GM19023 (cell line): ENCODE measurements around the gene FRMD4A.

Experiments
- ATAC-seq: cut with Tn5 transposase; IDR thresholded peaks from one replicate; pipeline ENCODE4 v1.9.1; 2021; ENCODE audit warnings: mild to moderate bottlenecking, moderate library complexity; ENCODE audit not compliant: unreplicated experiment

FRMD4A gene

GRCh38 chr10:13668126-13668525 is 662.6 kb downstream of the FRMD4A start:
- ATAC-seq: no peak

GRCh38 chr10:13665516-13666262 is 665.0 kb downstream of the FRMD4A start:
- no peak for ATAC-seq

- no peak for ATAC-seq
Observed at GRCh38 chr10:13661256-13661655, 669.5 kb downstream of the FRMD4A start.

GRCh38 chr10:13660551-13660920 is 670.2 kb downstream of the FRMD4A start:
- no peak for ATAC-seq

- ATAC-seq: no peak
Observed at GRCh38 chr10:13659887-13660550, 670.7 kb downstream of the FRMD4A start.

- no peak for ATAC-seq
Observed at GRCh38 chr10:13658871-13659685, 671.6 kb downstream of the FRMD4A start.

- no peak for ATAC-seq
Observed at GRCh38 chr10:13658264-13658663, 672.5 kb downstream of the FRMD4A start.

GRCh38 chr10:13657101-13657680 is 673.5 kb downstream of the FRMD4A start:
- ATAC-seq: no peak

GRCh38 chr10:13656337-13657100 is 674.2 kb downstream of the FRMD4A start:
- no peak for ATAC-seq

- no peak for ATAC-seq
Observed at GRCh38 chr10:13654846-13655245, 675.9 kb downstream of the FRMD4A start.

GRCh38 chr10:13654118-13654830 is 676.5 kb downstream of the FRMD4A start:
- ATAC-seq: no peak

GRCh38 chr10:13652860-13653259 is 677.9 kb downstream of the FRMD4A start:
- ATAC-seq: no peak

GRCh38 chr10:13651969-13652720 is 678.6 kb downstream of the FRMD4A start:
- no peak for ATAC-seq

GRCh38 chr10:13650961-13651360 is 679.8 kb downstream of the FRMD4A start:
- ATAC-seq: no peak

- ATAC-seq: peak; percentile 49
Observed at GRCh38 chr10:13649844-13650520, 680.7 kb downstream of the FRMD4A start.

- ATAC-seq: no peak
Observed at GRCh38 chr10:13648425-13648824, 682.3 kb downstream of the FRMD4A start.

GRCh38 chr10:13644866-13645265 is 685.9 kb downstream of the FRMD4A start:
- no peak for ATAC-seq

GRCh38 chr10:13643016-13643415 is 687.7 kb downstream of the FRMD4A start:
- no peak for ATAC-seq

- no peak for ATAC-seq
Observed at GRCh38 chr10:13642293-13642692, 688.4 kb downstream of the FRMD4A start.
